Ishikawa (cell line): ENCODE results near the gene MYO3A.

Experiments used
- CEBPB ChIP-seq: IDR thresholded peaks from 2 replicates; pipeline ENCODE4 v1.6.1; 2012
- CREB1 ChIP-seq: IDR thresholded peaks from 2 replicates; pipeline ENCODE4 v1.6.1; 2012; ENCODE audit warnings: low read depth
- EGR1 ChIP-seq: IDR thresholded peaks from 2 replicates; pipeline ENCODE4 v1.6.1; 2012
- EP300 ChIP-seq: IDR thresholded peaks from 2 replicates; pipeline ENCODE4 v1.6.1; 2012; ENCODE audit warnings: borderline replicate concordance
- FOXM1 ChIP-seq: IDR thresholded peaks from 2 replicates; pipeline ENCODE4 v1.6.1; 2012; ENCODE audit warnings: low read depth, borderline replicate concordance
- MAX ChIP-seq: IDR thresholded peaks from 2 replicates; pipeline ENCODE4 v1.6.1; 2012
- RAD21 ChIP-seq: IDR thresholded peaks from 2 replicates; pipeline ENCODE4 v1.6.1; 2012; ENCODE audit warnings: low read depth
- REST ChIP-seq: IDR thresholded peaks from 2 replicates; pipeline ENCODE4 v1.6.1; 2012; ENCODE audit warnings: low read depth, mild to moderate bottlenecking
- TAF1 ChIP-seq: IDR thresholded peaks from 2 replicates; pipeline ENCODE4 v1.6.1; 2012; ENCODE audit warnings: low read depth, mild to moderate bottlenecking
- TCF12 ChIP-seq: IDR thresholded peaks from 2 replicates; pipeline ENCODE4 v1.6.1; 2012; ENCODE audit warnings: low read depth
- USF1 ChIP-seq: IDR thresholded peaks from 2 replicates; pipeline ENCODE4 v1.6.1; 2012
- YY1 ChIP-seq: IDR thresholded peaks from 2 replicates; pipeline ENCODE4 v1.6.1; 2012; ENCODE audit warnings: low read depth

GRCh38 chr10:26225322-26225721 is 291.3 kb downstream of the MYO3A start:
- no peak for TF ChIP-seq TCF12
- TF ChIP-seq FOXM1: no peak
- TF ChIP-seq EP300: no peak
- no peak for TF ChIP-seq EGR1
- no peak for TF ChIP-seq RAD21
- no peak for TF ChIP-seq CREB1
- TF ChIP-seq TAF1: no peak
- no peak for TF ChIP-seq MAX
- no peak for TF ChIP-seq USF1
- TF ChIP-seq REST: no peak
- TF ChIP-seq CEBPB: no peak
- TF ChIP-seq YY1: no peak
